ENCODE measurements around the gene TAF13. TPM values are rescaled to one million over a fixed set of nuclear protein-coding genes. Genes with fewer than 3 reads are reported as not detected.

The TAF13 gene
- total RNA-seq, 1 donor from 2014 or later: 143 TPM

DNA sequence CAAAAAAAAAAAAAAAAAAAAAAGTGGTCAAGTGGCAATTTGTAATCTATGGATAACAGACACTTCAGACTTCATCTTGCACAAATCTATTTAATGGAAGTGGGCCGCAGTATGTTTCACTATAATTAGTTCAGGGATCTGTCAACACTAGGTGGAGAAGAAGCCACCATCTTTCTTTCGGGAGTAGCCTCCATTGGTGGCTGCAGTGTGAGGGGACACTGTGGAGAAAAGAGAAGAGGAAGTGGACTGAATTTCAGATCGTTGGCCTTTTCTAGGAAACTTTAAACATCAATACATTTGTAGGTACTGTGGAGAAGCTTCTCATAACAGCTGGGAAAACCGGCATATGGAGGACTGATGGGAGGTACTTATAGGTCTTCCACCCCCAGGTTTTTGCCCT lies 30.1 kb upstream of the TAF13 start:
- H3K27ac ChIP-seq (ENCODE audit: low read depth, low read length): no peak overlapping the region
- H3K4me3 ChIP-seq (ENCODE audit: insufficient read depth, low read depth, low read length): no peak overlapping the region
- no peak for DNase-seq (ENCODE audit: low read depth)
- peaks cover 5% of the 10 kb centered on the region for H3K27me3 ChIP-seq (ENCODE audit: insufficient read depth, low read length)
- no peaks in the 10 kb centered on the region for H3K9me3 ChIP-seq (ENCODE audit: insufficient read depth, low read depth, low read length)
- no peaks in the 10 kb centered on the region for H3K4me1 ChIP-seq (ENCODE audit: insufficient read depth, low read length)
- no peak for TF ChIP-seq EZH2 (IDR thresholded peaks at IDR 0.05; ENCODE audit: insufficient read depth, low read length)
- TF ChIP-seq, protein P1, sequence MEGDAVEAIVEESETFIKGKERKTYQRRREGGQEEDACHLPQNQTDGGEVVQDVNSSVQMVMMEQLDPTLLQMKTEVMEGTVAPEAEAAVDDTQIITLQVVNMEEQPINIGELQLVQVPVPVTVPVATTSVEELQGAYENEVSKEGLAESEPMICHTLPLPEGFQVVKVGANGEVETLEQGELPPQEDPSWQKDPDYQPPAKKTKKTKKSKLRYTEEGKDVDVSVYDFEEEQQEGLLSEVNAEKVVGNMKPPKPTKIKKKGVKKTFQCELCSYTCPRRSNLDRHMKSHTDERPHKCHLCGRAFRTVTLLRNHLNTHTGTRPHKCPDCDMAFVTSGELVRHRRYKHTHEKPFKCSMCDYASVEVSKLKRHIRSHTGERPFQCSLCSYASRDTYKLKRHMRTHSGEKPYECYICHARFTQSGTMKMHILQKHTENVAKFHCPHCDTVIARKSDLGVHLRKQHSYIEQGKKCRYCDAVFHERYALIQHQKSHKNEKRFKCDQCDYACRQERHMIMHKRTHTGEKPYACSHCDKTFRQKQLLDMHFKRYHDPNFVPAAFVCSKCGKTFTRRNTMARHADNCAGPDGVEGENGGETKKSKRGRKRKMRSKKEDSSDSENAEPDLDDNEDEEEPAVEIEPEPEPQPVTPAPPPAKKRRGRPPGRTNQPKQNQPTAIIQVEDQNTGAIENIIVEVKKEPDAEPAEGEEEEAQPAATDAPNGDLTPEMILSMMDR (IDR thresholded peaks at IDR 0.05; ENCODE audit: insufficient read depth, low read depth, low read length): no peak
- no peak for FAIRE-seq
- H3K27ac Mint-ChIP-seq (ENCODE audit: unreplicated experiment): peak overlapping the region; percentile 34
- H4K20me1 ChIP-seq (ENCODE audit: insufficient read depth, low read length): peaks cover 15% of the 10 kb centered on the region
- H3K4me3 Mint-ChIP-seq (ENCODE audit: unreplicated experiment): no peak overlapping the region
- H3K36me3 Mint-ChIP-seq (ENCODE audit: low read depth, unreplicated experiment): peaks cover 4% of the 10 kb centered on the region
- H3K4me2 ChIP-seq (ENCODE audit: low read length): no peak overlapping the region
- peaks cover 3% of the 10 kb centered on the region for H3K4me1 Mint-ChIP-seq (ENCODE audit: low read depth, unreplicated experiment)
- H2AFZ ChIP-seq (ENCODE audit: low read depth, low read length): no peak overlapping the region
- peaks cover 17% of the 10 kb centered on the region for H3K27me3 Mint-ChIP-seq (ENCODE audit: low read depth, unreplicated experiment)
- H3K9me3 Mint-ChIP-seq (ENCODE audit: unreplicated experiment): no peaks in the 10 kb centered on the region
- peaks cover 11% of the 10 kb centered on the region for H3K79me2 ChIP-seq (ENCODE audit: insufficient read depth, low read length)
- peaks cover 3% of the 10 kb centered on the region for H3K36me3 ChIP-seq (ENCODE audit: insufficient read depth, low read length)
- no peak overlapping the region for H3K9ac ChIP-seq (ENCODE audit: low read length)

DNA sequence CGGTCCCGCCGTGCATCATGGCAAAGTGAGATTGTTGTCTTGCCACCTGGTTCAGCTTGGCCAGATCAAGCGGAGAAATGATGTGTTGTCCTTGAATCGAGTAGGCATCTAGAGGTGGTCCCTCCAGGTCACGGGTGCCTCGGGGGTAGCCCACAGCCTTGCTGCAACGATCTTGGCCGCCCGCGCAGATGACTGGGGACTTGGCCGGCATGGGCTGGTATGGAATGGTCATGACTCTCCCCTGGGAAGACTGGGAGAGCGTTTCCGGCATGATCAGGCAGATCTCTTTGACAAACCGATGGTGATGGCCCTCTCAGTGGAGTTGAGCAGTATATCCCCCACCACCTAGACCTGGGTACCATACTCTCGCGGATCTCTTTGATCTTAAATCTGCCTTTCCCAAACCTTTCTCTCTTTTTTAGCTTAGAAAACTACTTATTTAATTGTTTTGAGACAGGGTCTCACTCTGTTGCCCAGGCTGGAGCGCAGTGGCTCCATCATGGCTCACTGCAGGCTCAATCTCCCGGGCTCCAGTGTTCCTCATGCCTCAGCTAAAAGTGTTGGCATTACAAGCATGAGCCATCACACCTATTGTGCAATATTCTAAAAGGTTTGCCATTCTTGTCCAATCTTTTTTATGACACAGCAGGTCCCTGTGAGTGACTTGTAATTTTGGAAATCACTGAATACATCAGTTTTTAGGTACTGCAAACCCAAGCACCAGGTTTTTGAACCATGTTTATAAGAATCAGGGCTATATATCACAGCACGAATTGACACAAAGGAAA lies 28.8 kb upstream of the TAF13 start:
- H3K36me3 Mint-ChIP-seq (ENCODE audit: low read depth, unreplicated experiment): peaks cover 6% of the 10 kb centered on the region
- Histone ChIP-seq H3K9me3 (ENCODE audit: insufficient read depth, low read depth, low read length) (no peaks in the 10 kb centered on the region), H3K79me2 (ENCODE audit: insufficient read depth, low read length) (peaks cover 21% of the 10 kb centered on the region), H3K27ac (ENCODE audit: low read depth, low read length) (no peak overlapping the region), H3K4me3 (ENCODE audit: insufficient read depth, low read depth, low read length) (no peak overlapping the region), H3K9ac (ENCODE audit: low read length) (no peak overlapping the region), H3K4me2 (ENCODE audit: low read length) (no peak overlapping the region), H4K20me1 (ENCODE audit: insufficient read depth, low read length) (peaks cover 20% of the 10 kb centered on the region), H3K27me3 (ENCODE audit: insufficient read depth, low read length) (no peaks in the 10 kb centered on the region), H2AFZ (ENCODE audit: low read depth, low read length) (no peak overlapping the region), H3K36me3 (ENCODE audit: insufficient read depth, low read length) (peaks cover 3% of the 10 kb centered on the region), H3K4me1 (ENCODE audit: insufficient read depth, low read length) (peaks cover 2% of the 10 kb centered on the region)
- H3K4me1 Mint-ChIP-seq (ENCODE audit: low read depth, unreplicated experiment): peaks cover 3% of the 10 kb centered on the region
- peak overlapping the region; percentile 34 for H3K27ac Mint-ChIP-seq (ENCODE audit: unreplicated experiment)
- TF ChIP-seq EZH2 (IDR thresholded peaks at IDR 0.05; ENCODE audit: insufficient read depth, low read length): no peak
- TF ChIP-seq, protein P1 (IDR thresholded peaks at IDR 0.05; ENCODE audit: insufficient read depth, low read depth, low read length): no peak
- H3K9me3 Mint-ChIP-seq (ENCODE audit: unreplicated experiment): no peaks in the 10 kb centered on the region
- H3K27me3 Mint-ChIP-seq (ENCODE audit: low read depth, unreplicated experiment): peaks cover 6% of the 10 kb centered on the region
- FAIRE-seq: no peak
- DNase-seq (ENCODE audit: low read depth): no peak
- H3K4me3 Mint-ChIP-seq (ENCODE audit: unreplicated experiment): no peak overlapping the region
